Stomach (tissue), 9 donors: ENCODE data around the gene ACTMAP. TPM values are rescaled to one million over a fixed set of nuclear protein-coding genes. Genes with fewer than 3 reads are reported as not detected.
A peak's percentile ranks its signal among the peaks of the same experiment; 100 is the strongest.

ENCODE experiments used
- DNase-seq, 2 donors: peaks; one replicate each; pipeline versions ENCODE4 v3.0.0 to v3.0.0-alpha.2; 2013 to 2019
- H3K27ac ChIP-seq, 5 donors: fragments of 200-600 bp in 4 of 5; sonication (generic) in 4 of 5; one replicate each; pipeline ENCODE4 v1.5.1; 2013 to 2019; ENCODE audit warnings: mild to moderate bottlenecking in 1 of 5, moderate library complexity in 1 of 5
- H3K27me3 ChIP-seq, 3 donors: fragments of 200-600 bp; sonication (generic); one replicate each; pipeline ENCODE4 v1.5.1; 2017 to 2019; ENCODE audit warnings: mixed run types in 1 of 3
- H3K36me3 ChIP-seq, 4 donors: fragments of 200-600 bp; sonication (generic); 1 replicate in 3 of 4; 2 replicates in 1 of 4; pipeline ENCODE4 v1.5.1; 2016 to 2019
- H3K4me1 ChIP-seq, 4 donors: fragments of 200-600 bp; sonication (generic); one replicate each; pipeline ENCODE4 v1.5.1; 2016 to 2019
- H3K4me3 ChIP-seq, 4 donors: fragments of 200-600 bp; sonication (generic) in 3 of 4; one replicate each; pipeline ENCODE4 v1.5.1; 2016 to 2019; ENCODE audit warnings: mild to moderate bottlenecking in 1 of 4
- H3K9me3 ChIP-seq, 4 donors: fragments of 200-600 bp; sonication (generic); one replicate each; pipeline ENCODE4 v1.5.1; 2016 to 2019
- CTCF ChIP-seq, 7 experiments: fragments of 450-650 bp in 4 of 7; fragments of 200-600 bp in 3 of 7; sonication (generic) in 3 of 7; IDR thresholded peaks; one replicate each; pipeline ENCODE4 v1.5.1; 2016 to 2019; ENCODE audit warnings: antibody characterized with exemption in 7 of 7, control low read depth in 2 of 7, mild to moderate bottlenecking in 1 of 7
- EP300 ChIP-seq: sonication (generic); formaldehyde crosslinking; IDR thresholded peaks from one replicate; pipeline ENCODE4 v1.6.1; 2017; ENCODE audit warnings: antibody characterized with exemption
- POLR2A ChIP-seq, 4 donors: fragments of 450-650 bp; IDR thresholded peaks; one replicate each; pipeline ENCODE4 v1.6.1; 2016; ENCODE audit warnings: antibody characterized with exemption in 4 of 4, control low read depth in 2 of 4, mild to moderate bottlenecking in 1 of 4, moderate library complexity in 1 of 4
- POLR2AphosphoS5 ChIP-seq, 3 donors: sonication (generic); formaldehyde crosslinking; IDR thresholded peaks; one replicate each; pipeline ENCODE4 v1.6.1; 2016; ENCODE audit warnings: antibody characterized with exemption in 3 of 3
- WGBS, 5 donors: extraction: QIAGEN DNeasy Blood & Tissue Kit in 3 of 5; methylation state at CpG; one replicate each; pipeline versions ENCODE4 v1.1.5 to v1.1.7; 2013 to 2018; 5-methylcytosine and 5-hydroxymethylcytosine counted together
- intact Hi-C: fragments of 100-400 bp; cut with DNase I; formaldehyde crosslinking; loops from one replicate; pipeline ENCODE4 v1.15.1; 2023; ENCODE audit warnings: low total_unique reads
- polyA plus RNA-seq, 3 donors: library from polyadenylated mRNA; stranded (reverse); fragments of 200-250 nt; gene quantifications; one replicate each; pipeline ENCODE4 v1.2.3, GENCODE V29; 2013
- total RNA-seq, 5 donors: library from RNA; depleted of rRNA; stranded (reverse); fragments of >200 nt; gene quantifications; one replicate each; pipeline versions ENCODE4 v1.1.0 to v1.2.3, GENCODE V29; 2014 to 2016
- donor health status: healthy with polysubstance abuse.
- donor health status: Bipolar disorder and iron deficiency.
- donor health status: healthy.

ACTMAP gene
- total and polyA plus RNA-seq, 8 donors: 0.73 to 24.6 (median 8.2) TPM

DNA sequence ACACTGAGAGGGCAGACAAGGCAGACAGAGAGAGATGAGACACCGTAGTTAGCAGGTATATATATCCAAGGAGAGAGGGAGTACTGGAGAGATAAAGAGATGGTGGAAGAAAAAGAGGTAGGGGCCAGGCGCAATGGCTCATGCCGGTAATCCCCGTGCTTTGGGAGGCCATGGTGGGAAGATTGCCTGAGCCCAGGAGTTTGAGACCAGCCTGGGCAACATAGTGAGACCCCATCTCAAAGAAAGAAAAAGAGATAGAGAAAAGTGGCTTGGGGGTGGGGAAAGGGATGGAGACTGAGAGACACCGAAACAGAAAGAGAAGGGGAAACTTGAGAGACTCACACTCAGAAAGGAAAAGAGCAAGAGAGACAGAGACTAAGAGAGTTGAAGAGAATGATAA is 30.3 kb upstream of the ACTMAP start:
- Histone ChIP-seq H3K9me3 (no peaks in the 10 kb centered on the region), H3K36me3 (peaks cover 4 to 43% (median 26%) of the 10 kb centered on the region in 4 donors), H3K27ac (no peak overlapping the region), H3K4me3 (no peak overlapping the region), H3K4me1 (peaks cover 13 to 23% (median 19%) of the 10 kb centered on the region in 4 donors), H3K27me3 (no peaks in the 10 kb centered on the region)
- no peak for TF ChIP-seq POLR2AphosphoS5 (IDR thresholded peaks at IDR 0.05)
- TF ChIP-seq POLR2A (IDR thresholded peaks at IDR 0.05): no peak
- TF ChIP-seq CTCF (IDR thresholded peaks at IDR 0.05): no peak
- no peak for TF ChIP-seq EP300
- 92 to 95% (median 94%) methylated on average over 5 of the region's 5 CpGs for WGBS, 5 donors
- intact Hi-C loops: no loop called here
- no peak for DNase-seq

DNA sequence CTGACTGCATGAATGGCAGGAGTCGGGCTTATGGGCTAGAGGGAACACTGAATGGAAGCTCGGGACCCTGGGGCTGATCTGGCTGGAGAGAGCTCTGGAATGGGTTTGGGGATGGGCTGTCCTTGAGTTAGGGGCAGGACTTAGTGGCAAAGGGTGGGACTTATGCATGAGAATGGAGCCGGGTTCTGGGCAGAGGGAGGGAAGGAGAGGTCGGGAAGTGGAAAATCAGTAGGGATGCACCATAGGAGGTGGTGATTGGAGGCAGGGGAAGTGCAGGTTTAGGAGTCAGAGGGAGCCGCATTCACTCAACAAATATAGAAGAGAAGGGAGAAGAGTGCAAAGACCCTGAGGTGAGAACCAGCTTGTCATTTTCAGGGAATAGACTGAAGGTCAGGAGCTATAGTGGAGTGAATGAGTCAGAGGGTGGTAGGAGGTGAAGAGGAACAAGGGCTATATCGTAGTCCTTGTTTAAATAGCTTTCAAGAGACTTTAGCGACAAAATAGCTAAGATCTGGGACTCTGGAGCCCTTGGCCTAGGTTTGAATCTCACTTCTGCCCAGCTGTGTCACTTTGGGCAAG is 28.5 kb upstream of the ACTMAP start:
- TF ChIP-seq POLR2A (IDR thresholded peaks at IDR 0.05) (no peak), CTCF (IDR thresholded peaks at IDR 0.05) (no peak), EP300 (no peak), POLR2AphosphoS5 (IDR thresholded peaks at IDR 0.05) (no peak)
- Histone ChIP-seq H3K27ac (peak overlapping the region; percentile 96 to 99 (median 98)), H3K27me3 (no peaks in the 10 kb centered on the region), H3K9me3 (no peaks in the 10 kb centered on the region), H3K4me1 (peaks cover 13 to 23% (median 19%) of the 10 kb centered on the region in 4 donors), H3K4me3 (peak overlapping the region; percentile 45 to 78 (median 64)), H3K36me3 (peaks cover 1 to 25% (median 10%) of the 10 kb centered on the region in 4 donors)
- intact Hi-C loops: no loop called here
- 5 to 12% (median 8%) methylated on average over 7 of the region's 7 CpGs for WGBS, 5 donors
- peak in 1 of 2 donors; percentile 60 for DNase-seq

DNA sequence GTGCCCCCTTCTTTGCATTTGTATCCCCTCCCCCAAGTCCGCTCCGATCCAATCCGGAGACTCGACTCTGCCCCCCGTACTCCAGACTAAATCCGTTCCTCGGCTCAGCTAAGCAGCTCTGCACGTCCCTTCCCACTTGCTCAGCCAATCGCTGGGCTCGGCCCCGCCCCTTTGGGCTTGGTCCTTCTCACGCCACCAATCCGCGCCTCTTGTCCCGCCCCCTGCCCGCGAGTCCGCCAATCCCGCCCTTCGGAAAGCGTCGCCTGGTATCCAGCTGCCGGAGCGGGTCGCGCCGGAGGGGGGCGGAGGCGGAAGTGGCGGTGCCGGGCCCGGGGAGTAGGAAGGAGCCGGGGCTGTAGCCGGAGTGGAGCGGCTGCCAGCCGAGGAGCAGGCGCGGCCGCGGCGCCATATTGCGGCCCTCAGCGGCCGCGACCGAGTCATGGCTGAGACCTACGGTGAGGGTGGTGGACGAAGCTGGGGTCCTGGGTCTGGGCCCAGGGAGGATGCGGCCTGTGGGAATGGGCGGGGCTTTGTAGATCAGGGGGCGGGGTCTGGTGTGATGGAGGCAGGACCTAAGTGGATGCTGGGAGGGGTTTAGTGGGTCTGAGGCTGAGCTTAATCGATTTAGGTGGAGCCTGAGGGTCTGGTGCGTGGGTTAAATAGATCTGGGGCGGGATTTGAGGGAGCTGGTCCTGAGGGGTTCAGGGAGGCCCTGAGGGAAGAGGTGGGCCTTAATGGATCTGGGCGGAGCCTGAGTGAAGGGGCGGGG is 27.8 kb upstream of the ACTMAP start, which contains the start of gene RAB4B:
RAB4B (plus strand) TSS at position 311 of the 769 bp plus-strand sequence; CDS start at position 440, 129 bp downstream.
- Histone ChIP-seq H3K27ac (peak within 1 kb of the TSS; percentile 96 to 99 (median 98)), H3K9me3 (no peaks in the 10 kb centered on the region), H3K4me1 (peaks cover 13 to 23% (median 19%) of the 10 kb centered on the region in 4 donors), H3K36me3 (peaks cover 0 to 18% (median 6%) of the 10 kb centered on the region in 4 donors), H3K27me3 (no peaks in the 10 kb centered on the region), H3K4me3 (peak within 1 kb of the TSS; percentile 45 to 78 (median 64))
- peak in 2 of 4 donors; percentile 22 to 74 for TF ChIP-seq POLR2A (IDR thresholded peaks at IDR 0.05)
- TF ChIP-seq EP300: no peak
- TF ChIP-seq POLR2AphosphoS5 (IDR thresholded peaks at IDR 0.05): peak; percentile 46 to 94 (median 88)
- TF ChIP-seq CTCF (IDR thresholded peaks at IDR 0.05): peak in 1 of 7 experiments; percentile 10
- peak; percentile 100 for DNase-seq
- WGBS, 5 donors: 0 to 1% (median 0%) methylated on average over 43 to 56 of the region's 56 CpGs
- intact Hi-C loops: no loop called here

DNA sequence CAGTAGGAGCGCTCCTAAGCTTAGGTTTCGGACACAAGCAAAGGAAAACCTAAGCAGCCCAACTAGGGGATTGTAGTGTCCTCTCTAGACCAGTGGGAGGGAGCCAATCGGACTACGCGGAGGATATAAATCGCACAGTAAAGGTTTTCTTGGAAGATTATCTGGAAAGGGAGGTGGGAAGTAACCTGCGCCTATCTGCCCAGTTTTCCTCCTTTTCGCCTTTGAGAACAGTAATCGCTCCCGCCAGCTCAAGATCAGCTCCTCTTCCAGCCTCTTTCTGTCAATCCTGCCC is 27.3 kb upstream of the ACTMAP start:
- 0 to 2% (median 0%) methylated on average over 10 of the region's 10 CpGs for WGBS, 5 donors
- TF ChIP-seq EP300 (no peak), CTCF (IDR thresholded peaks at IDR 0.05) (no peak), POLR2A (IDR thresholded peaks at IDR 0.05) (no peak), POLR2AphosphoS5 (IDR thresholded peaks at IDR 0.05) (no peak)
- H3K36me3 ChIP-seq: peaks cover 0 to 15% (median 5%) of the 10 kb centered on the region in 4 donors
- intact Hi-C loops: no loop called here
- peak overlapping the region; percentile 45 to 78 (median 64) for H3K4me3 ChIP-seq
- H3K27me3 ChIP-seq: no peaks in the 10 kb centered on the region
- H3K4me1 ChIP-seq: peaks cover 13 to 23% (median 19%) of the 10 kb centered on the region in 4 donors
- H3K9me3 ChIP-seq: no peaks in the 10 kb centered on the region
- DNase-seq: no peak
- H3K27ac ChIP-seq: peak overlapping the region; percentile 96 to 99 (median 98)
